ENCODE data around the gene DPYD.

GRCh38 chr1:97281962-97282361 is 638.9 kb downstream of the DPYD start:
- no peak for TF ChIP-seq PKNOX1 (IDR thresholded peaks at IDR 0.05)
- TF ChIP-seq ELF4 (IDR thresholded peaks at IDR 0.05): no peak
- TF ChIP-seq HDGF (IDR thresholded peaks at IDR 0.05; ENCODE audit: borderline replicate concordance): no peak
- no peak for TF ChIP-seq TARDBP (IDR thresholded peaks at IDR 0.05)
- no peak for TF ChIP-seq FOXK2 (IDR thresholded peaks at IDR 0.05)
- TF ChIP-seq ZNF384 (IDR thresholded peaks at IDR 0.05): no peak
- TF ChIP-seq BHLHE40 (IDR thresholded peaks at IDR 0.05; ENCODE audit: borderline replicate concordance): no peak
- no peak for TF ChIP-seq FOXM1 (IDR thresholded peaks at IDR 0.05; ENCODE audit: borderline replicate concordance)
- no peak for TF ChIP-seq SP1 (IDR thresholded peaks at IDR 0.05)
- TF ChIP-seq L3MBTL2 (conservative IDR thresholded peaks at IDR 0.05): no peak
- no peak for TF ChIP-seq LEF1 (IDR thresholded peaks at IDR 0.05; ENCODE audit: borderline replicate concordance)

Measured in HEK293T (cell line).